ENCODE measurements around the gene AGAP3. TPM values are rescaled to one million over a fixed set of nuclear protein-coding genes. Genes with fewer than 3 reads are reported as not detected.

Gene AGAP3
- 148 TPM for polyA plus RNA-seq (2012; ENCODE audit: insufficient read length, low read depth)

GRCh38 chr7:151085691-151086620 is at the start of gene AGAP3:
AGAP3 (plus strand) TSS chr7:151086475; CDS start chr7:151086742, 267 bp downstream.
- TF ChIP-seq TAF1 (IDR thresholded peaks at IDR 0.05; ENCODE audit: borderline replicate concordance, insufficient read depth, low read length) = 0 out of 2 replicates have a peak, but pooled peaks have one; percentile 49
- TF ChIP-seq FOXP2 (optimal IDR thresholded peaks at IDR 0.05; ENCODE audit: borderline replicate concordance, extremely low read depth, extremely low read length, insufficient read depth) = no peak
- peak; percentile 91 for TF ChIP-seq POLR2AphosphoS5 (IDR thresholded peaks at IDR 0.05; ENCODE audit: low read depth, low read length)
- TF ChIP-seq, protein P1, sequence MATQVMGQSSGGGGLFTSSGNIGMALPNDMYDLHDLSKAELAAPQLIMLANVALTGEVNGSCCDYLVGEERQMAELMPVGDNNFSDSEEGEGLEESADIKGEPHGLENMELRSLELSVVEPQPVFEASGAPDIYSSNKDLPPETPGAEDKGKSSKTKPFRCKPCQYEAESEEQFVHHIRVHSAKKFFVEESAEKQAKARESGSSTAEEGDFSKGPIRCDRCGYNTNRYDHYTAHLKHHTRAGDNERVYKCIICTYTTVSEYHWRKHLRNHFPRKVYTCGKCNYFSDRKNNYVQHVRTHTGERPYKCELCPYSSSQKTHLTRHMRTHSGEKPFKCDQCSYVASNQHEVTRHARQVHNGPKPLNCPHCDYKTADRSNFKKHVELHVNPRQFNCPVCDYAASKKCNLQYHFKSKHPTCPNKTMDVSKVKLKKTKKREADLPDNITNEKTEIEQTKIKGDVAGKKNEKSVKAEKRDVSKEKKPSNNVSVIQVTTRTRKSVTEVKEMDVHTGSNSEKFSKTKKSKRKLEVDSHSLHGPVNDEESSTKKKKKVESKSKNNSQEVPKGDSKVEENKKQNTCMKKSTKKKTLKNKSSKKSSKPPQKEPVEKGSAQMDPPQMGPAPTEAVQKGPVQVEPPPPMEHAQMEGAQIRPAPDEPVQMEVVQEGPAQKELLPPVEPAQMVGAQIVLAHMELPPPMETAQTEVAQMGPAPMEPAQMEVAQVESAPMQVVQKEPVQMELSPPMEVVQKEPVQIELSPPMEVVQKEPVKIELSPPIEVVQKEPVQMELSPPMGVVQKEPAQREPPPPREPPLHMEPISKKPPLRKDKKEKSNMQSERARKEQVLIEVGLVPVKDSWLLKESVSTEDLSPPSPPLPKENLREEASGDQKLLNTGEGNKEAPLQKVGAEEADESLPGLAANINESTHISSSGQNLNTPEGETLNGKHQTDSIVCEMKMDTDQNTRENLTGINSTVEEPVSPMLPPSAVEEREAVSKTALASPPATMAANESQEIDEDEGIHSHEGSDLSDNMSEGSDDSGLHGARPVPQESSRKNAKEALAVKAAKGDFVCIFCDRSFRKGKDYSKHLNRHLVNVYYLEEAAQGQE (IDR thresholded peaks at IDR 0.05; ENCODE audit: insufficient read depth in 1 of 2, low read depth in 2 of 2, low read length in 2 of 2) = peak in 1 of 2 experiments; percentile 37; a peak in 1 of 4 replicates

DNA sequence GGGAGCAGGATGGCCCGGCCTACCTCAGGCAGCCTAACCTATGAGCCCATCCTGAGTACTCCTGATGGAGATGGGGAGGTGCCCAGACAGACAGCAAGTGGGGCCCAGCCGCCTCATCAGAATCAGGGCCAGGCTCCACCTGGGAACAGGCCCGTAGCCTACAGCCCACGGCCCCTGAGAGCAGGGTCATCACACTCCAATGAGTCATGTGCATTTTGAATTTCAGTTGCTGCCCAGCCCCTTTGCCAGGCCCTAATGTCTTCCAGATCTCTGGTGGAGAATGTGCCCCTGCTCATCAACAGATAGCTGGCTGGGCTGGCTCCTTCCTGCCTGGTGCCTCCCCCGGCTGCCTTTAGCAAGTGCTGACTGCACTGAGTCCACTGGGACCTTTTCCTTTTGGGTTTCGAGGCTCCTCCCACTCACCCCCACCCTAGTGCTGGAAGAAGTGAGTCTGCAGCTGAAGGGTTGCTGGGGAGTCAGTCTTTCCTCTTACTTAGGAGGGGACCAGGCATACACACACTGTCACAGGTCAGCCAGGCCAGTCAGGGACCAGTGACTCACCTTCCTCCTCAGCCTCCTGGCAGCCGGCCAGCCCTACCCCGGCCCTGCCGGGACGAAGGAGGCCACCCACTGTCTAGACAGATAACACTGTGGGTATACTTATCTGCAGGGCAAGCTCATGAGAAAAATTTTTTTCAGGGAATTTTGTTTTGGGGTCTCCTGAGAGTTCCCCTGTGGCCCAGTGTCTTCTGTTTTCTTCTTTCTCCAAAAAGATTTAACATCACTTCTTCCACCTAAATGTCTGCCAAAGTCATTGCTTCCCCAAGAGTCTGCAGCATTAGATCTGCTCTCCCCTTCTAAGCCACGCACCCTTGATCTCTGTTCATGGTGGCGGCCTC is 47.1 kb upstream of the AGAP3 start:
- TF ChIP-seq POLR2AphosphoS5 (IDR thresholded peaks at IDR 0.05; ENCODE audit: low read depth, low read length) = peak; percentile 48; the same call in 1 of the 2 replicates
- TF ChIP-seq TAF1 (IDR thresholded peaks at IDR 0.05; ENCODE audit: borderline replicate concordance, insufficient read depth, low read length) = peak; percentile 32; the same call in 1 of the 2 replicates
- TF ChIP-seq, protein P1 (IDR thresholded peaks at IDR 0.05; ENCODE audit: insufficient read depth in 1 of 2, low read depth in 2 of 2, low read length in 2 of 2) = no peak; a peak in 1 of 4 replicates
- TF ChIP-seq FOXP2 (optimal IDR thresholded peaks at IDR 0.05; ENCODE audit: borderline replicate concordance, extremely low read depth, extremely low read length, insufficient read depth) = peak; percentile 82

DNA sequence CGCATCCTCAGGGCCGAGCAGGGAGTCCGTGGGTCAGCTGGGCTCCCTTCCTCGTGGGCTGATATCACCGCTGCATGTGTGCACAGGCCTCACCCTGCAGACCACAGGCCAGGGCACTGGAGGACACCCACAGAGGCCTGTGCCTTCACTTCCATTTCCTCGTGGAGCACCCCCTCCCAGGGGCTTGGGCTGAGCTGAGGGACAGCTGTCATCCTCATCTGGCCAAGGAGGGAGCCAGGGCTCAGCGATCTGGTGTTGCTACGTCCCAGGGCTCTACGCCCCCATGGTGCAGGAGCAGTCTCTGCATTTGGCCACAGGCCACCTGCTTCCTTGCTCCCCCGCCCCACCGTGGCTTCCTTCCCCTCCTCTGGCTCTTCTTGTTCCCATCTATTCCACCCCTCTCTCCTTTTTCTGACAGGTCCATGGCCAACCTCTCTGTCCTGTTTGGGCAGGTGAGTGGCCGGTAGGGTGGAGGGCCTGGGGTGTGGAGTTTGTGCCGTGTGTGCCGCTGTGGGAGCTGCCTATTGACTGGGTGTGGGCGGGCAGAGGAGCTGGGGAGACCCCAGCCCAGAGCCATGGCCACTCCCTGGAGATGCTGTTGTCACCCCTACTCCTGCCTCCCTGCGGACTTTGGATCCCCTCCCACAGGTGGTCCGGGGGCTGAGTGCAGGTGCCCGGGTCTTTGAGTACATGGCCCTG is 46.3 kb upstream of the AGAP3 start:
- no peak for TF ChIP-seq TAF1 (IDR thresholded peaks at IDR 0.05; ENCODE audit: borderline replicate concordance, insufficient read depth, low read length)
- TF ChIP-seq SIN3A (IDR thresholded peaks at IDR 0.05; ENCODE audit: borderline replicate concordance, insufficient read depth, low read length) = no peak
- TF ChIP-seq, protein P1 (IDR thresholded peaks at IDR 0.05; ENCODE audit: insufficient read depth in 1 of 2, low read depth in 2 of 2, low read length in 2 of 2) = no peak
- no peak for TF ChIP-seq FOXP2 (optimal IDR thresholded peaks at IDR 0.05; ENCODE audit: borderline replicate concordance, extremely low read depth, extremely low read length, insufficient read depth)
- TF ChIP-seq POLR2AphosphoS5 (IDR thresholded peaks at IDR 0.05; ENCODE audit: low read depth, low read length) = no peak

GRCh38 chr7:151040616-151041375 is 45.5 kb upstream of the AGAP3 start:
- TF ChIP-seq TAF1 (IDR thresholded peaks at IDR 0.05; ENCODE audit: borderline replicate concordance, insufficient read depth, low read length) (no peak), POLR2AphosphoS5 (IDR thresholded peaks at IDR 0.05; ENCODE audit: low read depth, low read length) (no peak), FOXP2 (optimal IDR thresholded peaks at IDR 0.05; ENCODE audit: borderline replicate concordance, extremely low read depth, extremely low read length, insufficient read depth) (no peak), SIN3A (IDR thresholded peaks at IDR 0.05; ENCODE audit: borderline replicate concordance, insufficient read depth, low read length) (no peak)
- TF ChIP-seq, protein P1 (IDR thresholded peaks at IDR 0.05; ENCODE audit: insufficient read depth in 1 of 2, low read depth in 2 of 2, low read length in 2 of 2) = no peak

All from PFSK-1 (cell line).